Sigmoid colon (tissue), 7 donors: ENCODE data around the gene CLEC4G. TPM values are rescaled to one million over a fixed set of nuclear protein-coding genes. Genes with fewer than 3 reads are reported as not detected.

ENCODE experiments used
- DNase-seq: peaks from one replicate; pipeline ENCODE4 v3.0.0-alpha.2; 2019
- H3K27ac ChIP-seq, 4 donors: fragments of 200-600 bp; sonication (generic); one replicate each; pipeline ENCODE4 v1.5.1; 2016 to 2019; ENCODE audit warnings: mild to moderate bottlenecking in 1 of 4
- H3K27me3 ChIP-seq, 3 donors: fragments of 200-600 bp; sonication (generic); one replicate each; pipeline ENCODE4 v1.5.1; 2019; ENCODE audit warnings: mild to moderate bottlenecking in 1 of 3
- H3K36me3 ChIP-seq, 4 donors: fragments of 200-600 bp; sonication (generic); one replicate each; pipeline ENCODE4 v1.5.1; 2016 to 2019
- H3K4me1 ChIP-seq, 4 donors: fragments of 200-600 bp; sonication (generic); one replicate each; pipeline ENCODE4 v1.5.1; 2017 to 2019
- H3K4me3 ChIP-seq, 4 donors: fragments of 200-600 bp; sonication (generic); one replicate each; pipeline ENCODE4 v1.5.1; 2017 to 2019; ENCODE audit warnings: mild to moderate bottlenecking in 2 of 4, moderate library complexity in 1 of 4
- H3K9me3 ChIP-seq, 4 donors: fragments of 200-600 bp in 3 of 4; sonication (generic) in 3 of 4; one replicate each; pipeline versions ENCODE4 v1.5.1 to v1.6.1; 2013 to 2019
- EP300 ChIP-seq, 4 donors: sonication (generic); formaldehyde crosslinking; IDR thresholded peaks; one replicate each; pipeline ENCODE4 v1.6.1; 2017; ENCODE audit warnings: antibody characterized with exemption in 4 of 4
- POLR2A ChIP-seq, 2 donors: fragments of 450-650 bp; IDR thresholded peaks; one replicate each; pipeline ENCODE4 v1.6.1; 2016; ENCODE audit warnings: antibody characterized with exemption in 2 of 2, mild to moderate bottlenecking in 2 of 2, moderate library complexity in 2 of 2
- POLR2AphosphoS5 ChIP-seq, 4 donors: sonication (generic); formaldehyde crosslinking; IDR thresholded peaks; one replicate each; pipeline ENCODE4 v1.6.1; 2017; ENCODE audit warnings: antibody characterized with exemption in 4 of 4
- WGBS, 2 donors: extraction: QIAGEN DNeasy Blood & Tissue Kit; methylation state at CpG; one replicate each; pipeline ENCODE4 v1.1.7; 2013; 5-methylcytosine and 5-hydroxymethylcytosine counted together
- intact Hi-C: fragments of 100-400 bp; cut with DNase I; formaldehyde crosslinking; loops from one replicate; pipeline ENCODE4 v1.15.1; 2023
- polyA plus RNA-seq, 3 donors: library from polyadenylated mRNA; stranded (reverse); fragments of 200-250 nt; gene quantifications; one replicate each; pipeline ENCODE4 v1.2.3, GENCODE V29; 2013
- total RNA-seq, 4 donors: library from RNA; depleted of rRNA; stranded (reverse); fragments of >200 nt; gene quantifications; one replicate each; pipeline ENCODE4 v1.1.0, GENCODE V29; 2016
- TF ChIP-seq, protein P1 (sequence below), 4 experiments: fragments of 450-650 bp in 3 of 4; fragments of 200-600 bp in 1 of 4; IDR thresholded peaks; one replicate each; pipeline ENCODE4 v1.5.1; 2016 to 2019; ENCODE audit warnings: antibody characterized with exemption in 4 of 4, mild to moderate bottlenecking in 3 of 4, moderate library complexity in 2 of 4
- donor health status: healthy with polysubstance abuse.
- donor health status: Bipolar disorder and iron deficiency.
- donor health status: healthy.

The CLEC4G gene
- total and polyA plus RNA-seq, 7 donors: 0.45 to 3.6 (median 2.2) TPM; not detected in 1

DNA sequence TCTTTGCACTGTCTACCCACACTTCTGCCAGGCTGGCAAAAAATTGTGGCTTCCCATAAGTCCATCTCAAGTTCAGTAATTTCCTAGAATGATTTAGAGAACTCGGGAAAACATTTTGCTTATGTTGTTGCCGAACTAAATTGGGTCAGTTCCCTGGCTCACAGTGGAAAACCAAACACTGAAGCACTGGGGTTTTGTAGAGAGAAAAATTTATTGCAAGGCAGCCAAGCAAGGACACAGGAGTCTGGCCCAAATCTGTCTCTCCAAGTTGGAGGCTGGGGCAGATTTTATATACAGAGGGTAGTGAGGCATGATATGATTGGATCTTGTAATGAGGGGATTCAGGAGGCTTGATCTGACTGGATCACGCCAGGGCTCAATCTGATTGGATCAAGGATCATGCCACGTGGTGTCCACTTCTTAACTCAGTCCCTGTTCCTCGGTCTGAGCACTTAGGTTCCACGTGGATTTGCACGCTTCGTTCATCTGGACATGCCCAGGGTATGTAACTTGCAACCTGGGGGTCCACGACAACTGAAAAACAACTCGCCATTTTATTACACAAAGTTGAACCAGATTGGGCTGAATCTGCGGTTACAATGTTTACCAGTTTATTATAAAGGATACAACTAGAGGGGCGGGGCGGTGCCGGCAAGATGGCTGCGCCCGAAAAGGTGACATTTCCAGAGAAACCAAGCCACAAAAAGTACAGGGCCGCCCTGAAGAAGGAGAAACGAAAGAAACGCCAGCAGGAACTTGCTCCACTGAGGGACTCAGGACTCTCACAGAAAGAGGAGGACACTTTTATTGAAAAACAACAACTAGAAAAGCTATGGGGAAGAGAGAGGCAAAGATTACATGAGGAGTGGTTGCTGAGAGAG is 8.1 kb upstream of the CLEC4G start:
- Histone ChIP-seq H3K36me3 (no peaks in the 10 kb centered on the region), H3K4me3 (no peak overlapping the region), H3K4me1 (no peaks in the 10 kb centered on the region), H3K27me3 (no peaks in the 10 kb centered on the region), H3K27ac (no peak overlapping the region), H3K9me3 (no peaks in the 10 kb centered on the region)
- no peak for DNase-seq
- TF ChIP-seq EP300 (IDR thresholded peaks at IDR 0.05): no peak
- no peak for TF ChIP-seq POLR2A (IDR thresholded peaks at IDR 0.05)
- no peak for TF ChIP-seq POLR2AphosphoS5 (IDR thresholded peaks at IDR 0.05)
- TF ChIP-seq, protein P1, sequence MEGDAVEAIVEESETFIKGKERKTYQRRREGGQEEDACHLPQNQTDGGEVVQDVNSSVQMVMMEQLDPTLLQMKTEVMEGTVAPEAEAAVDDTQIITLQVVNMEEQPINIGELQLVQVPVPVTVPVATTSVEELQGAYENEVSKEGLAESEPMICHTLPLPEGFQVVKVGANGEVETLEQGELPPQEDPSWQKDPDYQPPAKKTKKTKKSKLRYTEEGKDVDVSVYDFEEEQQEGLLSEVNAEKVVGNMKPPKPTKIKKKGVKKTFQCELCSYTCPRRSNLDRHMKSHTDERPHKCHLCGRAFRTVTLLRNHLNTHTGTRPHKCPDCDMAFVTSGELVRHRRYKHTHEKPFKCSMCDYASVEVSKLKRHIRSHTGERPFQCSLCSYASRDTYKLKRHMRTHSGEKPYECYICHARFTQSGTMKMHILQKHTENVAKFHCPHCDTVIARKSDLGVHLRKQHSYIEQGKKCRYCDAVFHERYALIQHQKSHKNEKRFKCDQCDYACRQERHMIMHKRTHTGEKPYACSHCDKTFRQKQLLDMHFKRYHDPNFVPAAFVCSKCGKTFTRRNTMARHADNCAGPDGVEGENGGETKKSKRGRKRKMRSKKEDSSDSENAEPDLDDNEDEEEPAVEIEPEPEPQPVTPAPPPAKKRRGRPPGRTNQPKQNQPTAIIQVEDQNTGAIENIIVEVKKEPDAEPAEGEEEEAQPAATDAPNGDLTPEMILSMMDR (IDR thresholded peaks at IDR 0.05): no peak
- WGBS, 2 donors: 65 to 82% methylated on average over 19 of the region's 19 CpGs
- intact Hi-C loops: no loop called here

DNA sequence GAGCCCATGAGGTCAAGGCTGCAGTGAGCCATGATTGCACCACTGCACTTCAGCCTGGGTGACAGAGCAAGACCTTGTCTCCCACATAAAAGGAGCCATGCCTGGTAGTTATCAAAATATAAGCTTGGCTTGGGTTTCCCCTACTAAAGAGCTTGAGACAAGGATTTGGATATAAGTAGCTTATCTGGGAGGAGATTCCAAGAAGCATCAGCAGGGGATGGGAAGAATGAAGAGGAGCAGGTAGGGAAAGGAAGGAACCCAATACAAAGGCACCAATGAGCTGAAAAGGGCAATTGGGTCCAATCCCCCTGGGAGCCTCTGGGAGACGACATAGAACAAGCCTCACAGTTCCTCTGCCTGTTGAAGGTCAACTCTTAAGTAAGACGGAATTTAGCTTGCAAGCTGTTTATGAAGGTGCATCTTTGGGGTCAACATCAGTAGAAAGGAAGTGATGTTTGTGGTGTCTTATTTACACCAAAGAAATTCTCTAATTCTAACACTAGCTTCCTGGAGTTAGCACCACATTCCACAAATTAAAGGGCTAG is 7.4 kb upstream of the CLEC4G start:
- DNase-seq: no peak
- no peak overlapping the region for H3K27ac ChIP-seq

DNA sequence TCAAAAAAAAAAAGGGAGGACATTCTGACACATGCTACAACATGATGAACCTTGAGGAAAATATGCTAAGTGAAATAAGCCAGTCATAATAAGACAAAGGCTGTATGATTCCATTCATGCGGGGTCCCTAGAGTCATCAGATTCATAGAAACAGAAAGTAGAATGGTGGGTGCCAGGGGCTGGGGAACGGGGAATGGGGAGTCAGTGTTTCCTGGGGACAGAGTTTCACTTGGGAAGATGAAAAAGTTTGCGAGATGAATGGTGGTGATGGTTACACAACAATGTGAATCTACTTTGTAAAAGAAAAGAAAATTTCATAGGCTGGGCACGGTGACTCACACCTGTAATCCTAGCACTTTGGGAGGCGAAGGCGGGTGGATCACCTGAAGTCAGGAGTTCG is 6.1 kb upstream of the CLEC4G start:
- H3K4me3 ChIP-seq: no peak overlapping the region
- WGBS, 2 donors: 74 to 81% methylated on average over 7 of the region's 7 CpGs
- H3K36me3 ChIP-seq: no peaks in the 10 kb centered on the region
- peaks cover 0 to 3% (median 0%) of the 10 kb centered on the region in 3 donors for H3K27me3 ChIP-seq
- H3K27ac ChIP-seq: no peak overlapping the region
- no peak for DNase-seq
- H3K4me1 ChIP-seq: no peaks in the 10 kb centered on the region
- intact Hi-C loops: no loop called here
- TF ChIP-seq EP300 (IDR thresholded peaks at IDR 0.05) (no peak), POLR2AphosphoS5 (IDR thresholded peaks at IDR 0.05) (no peak), POLR2A (IDR thresholded peaks at IDR 0.05) (no peak)
- TF ChIP-seq, protein P1 (IDR thresholded peaks at IDR 0.05): no peak
- no peaks in the 10 kb centered on the region for H3K9me3 ChIP-seq

More for the DNA sequence above, 7.4 kb upstream of the CLEC4G start:
- Histone ChIP-seq H3K27me3 (peaks cover 0 to 3% (median 0%) of the 10 kb centered on the region in 3 donors), H3K36me3 (no peaks in the 10 kb centered on the region), H3K9me3 (no peaks in the 10 kb centered on the region), H3K4me1 (no peaks in the 10 kb centered on the region), H3K4me3 (no peak overlapping the region)
- 30 to 43% methylated on average over 2 of the region's 2 CpGs for WGBS, 2 donors
- intact Hi-C loops: no loop called here
- TF ChIP-seq POLR2A (IDR thresholded peaks at IDR 0.05) (no peak), EP300 (IDR thresholded peaks at IDR 0.05) (no peak), POLR2AphosphoS5 (IDR thresholded peaks at IDR 0.05) (no peak)
- TF ChIP-seq, protein P1 (IDR thresholded peaks at IDR 0.05): no peak

DNA sequence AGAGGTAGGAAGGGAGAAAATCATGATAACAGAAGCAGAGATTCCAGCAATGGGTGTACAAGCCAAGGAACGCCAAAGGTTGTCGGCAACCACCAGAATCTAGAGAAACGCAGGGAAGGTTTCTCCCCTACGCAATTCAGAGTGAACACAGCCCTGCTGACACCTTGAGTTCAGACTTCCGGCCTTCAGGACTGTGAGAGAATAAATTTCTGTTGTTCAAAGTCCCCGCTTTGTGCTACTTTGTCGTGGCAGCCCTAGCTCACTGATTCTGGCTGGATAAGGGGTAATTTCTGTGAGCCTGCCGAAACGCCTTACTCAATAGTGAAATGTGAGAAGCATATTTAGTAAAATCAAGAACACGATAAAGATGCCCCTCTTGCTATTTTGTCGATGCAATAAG is 5.3 kb upstream of the CLEC4G start:
- Histone ChIP-seq H3K27me3 (peaks cover 0 to 6% (median 2%) of the 10 kb centered on the region in 3 donors), H3K36me3 (no peaks in the 10 kb centered on the region), H3K4me3 (no peak overlapping the region), H3K27ac (no peak overlapping the region), H3K9me3 (no peaks in the 10 kb centered on the region), H3K4me1 (no peaks in the 10 kb centered on the region)
- DNase-seq: peak; percentile 19
- intact Hi-C loops: no loop called here
- 78 to 87% methylated on average over 11 of the region's 11 CpGs for WGBS, 2 donors
- TF ChIP-seq, protein P1 (IDR thresholded peaks at IDR 0.05): no peak
- TF ChIP-seq EP300 (IDR thresholded peaks at IDR 0.05) (no peak), POLR2AphosphoS5 (IDR thresholded peaks at IDR 0.05) (no peak), POLR2A (IDR thresholded peaks at IDR 0.05) (no peak)
